Activated T-helper 2 cell treated with anti-CD3 and anti-CD28 coated beads, Interferon-gamma antibody, Interleukin-2, Interleukin-4, amounts not matched to agents 10 μg/mL and 5 μg/mL and 100 μg/mL, durations not matched to agents 14 hours and 24 hours and 36 hours (primary cell): Measurements from ENCODE around the gene LPAR5. TPM values are rescaled to one million over a fixed set of nuclear protein-coding genes. Genes with fewer than 3 reads are reported as not detected.

ENCODE experiments used
- DNase-seq: peaks from one replicate; pipeline ENCODE4 v3.0.0; 2021; ENCODE audit warnings: low spot score
- H3K27ac Mint-ChIP-seq: one replicate; pipeline ENCODE4 v1.8.0; 2021; ENCODE audit warnings: mixed read lengths
- H3K27me3 Mint-ChIP-seq: one replicate; pipeline ENCODE4 v1.8.0; 2021; ENCODE audit warnings: low read depth, mixed read lengths
- H3K36me3 Mint-ChIP-seq: one replicate; pipeline ENCODE4 v1.8.0; 2021; ENCODE audit warnings: low read depth, mixed read lengths
- H3K4me1 Mint-ChIP-seq: one replicate; pipeline ENCODE4 v1.8.0; 2021; ENCODE audit warnings: low read depth, mixed read lengths
- H3K4me3 Mint-ChIP-seq: one replicate; pipeline ENCODE4 v1.8.0; 2021; ENCODE audit warnings: low read depth, mild to moderate bottlenecking, moderate library complexity, mixed read lengths
- H3K9me3 Mint-ChIP-seq: one replicate; pipeline ENCODE4 v1.8.0; 2021; ENCODE audit warnings: mixed read lengths
- intact Hi-C: fragments of 100-400 bp; cut with micrococcal nuclease; formaldehyde crosslinking; loops from one replicate; pipeline ENCODE4 v1.15.1; 2023
- total RNA-seq: library from RNA; stranded (reverse); gene quantifications from 2 replicates; pipeline ENCODE4 v1.2.3, GENCODE V29; 2022

LPAR5 gene
- total RNA-seq, 1 donor from 2014 or later = 3.6 TPM

DNA sequence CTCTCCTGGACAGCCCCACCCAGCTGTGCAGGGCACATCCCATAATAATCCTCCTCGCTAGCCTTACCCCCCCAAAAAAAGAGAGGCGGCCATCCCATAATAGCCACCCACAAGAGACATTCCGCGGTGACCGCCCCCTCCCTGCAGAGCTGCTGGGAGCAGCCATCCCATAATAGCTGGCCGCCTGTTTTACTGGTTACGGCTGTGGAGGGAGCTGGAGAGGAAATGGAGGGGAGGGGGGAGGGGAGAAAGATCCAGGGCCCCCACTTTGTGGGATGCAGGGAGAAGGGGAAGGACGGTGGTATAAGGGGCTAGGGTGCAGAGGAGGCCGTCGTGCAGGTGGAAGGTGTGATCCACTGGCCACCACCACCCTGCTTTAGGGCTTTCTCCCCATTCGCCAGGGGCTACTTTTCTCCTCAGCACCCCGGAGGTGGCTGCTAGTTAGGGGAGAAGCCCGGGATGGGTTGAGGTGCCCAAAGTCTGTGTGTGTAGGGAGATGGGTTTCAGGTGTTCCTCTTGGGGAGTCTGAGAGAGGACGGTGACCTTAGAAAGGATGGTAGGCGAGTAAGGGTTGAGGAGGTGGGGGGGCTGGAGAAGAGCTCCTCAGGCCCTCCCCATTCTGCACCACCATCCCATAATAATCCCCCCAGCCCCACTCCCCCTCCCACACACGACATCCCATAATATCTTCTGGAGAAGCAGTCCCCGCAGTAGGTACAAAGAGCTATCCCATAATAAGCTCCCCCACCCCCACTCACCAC, 22.6 kb downstream of the LPAR5 start:
- H3K4me1 Mint-ChIP-seq = peaks cover 29% of the 10 kb centered on the region
- intact Hi-C loops = no loop called here
- no peaks in the 10 kb centered on the region for H3K9me3 Mint-ChIP-seq
- no peak overlapping the region for H3K4me3 Mint-ChIP-seq
- DNase-seq = peak; percentile 31
- no peaks in the 10 kb centered on the region for H3K27me3 Mint-ChIP-seq
- H3K36me3 Mint-ChIP-seq = no peaks in the 10 kb centered on the region
- H3K27ac Mint-ChIP-seq = no peak overlapping the region

GRCh38 chr12:6612652-6613014, 23.1 kb downstream of the LPAR5 start:
- intact Hi-C loops = no loop called here
- Mint-ChIP-seq H3K27ac (peak overlapping the region; percentile 17), H3K36me3 (no peaks in the 10 kb centered on the region), H3K4me1 (peaks cover 27% of the 10 kb centered on the region), H3K4me3 (peak overlapping the region; percentile 40), H3K27me3 (no peaks in the 10 kb centered on the region), H3K9me3 (no peaks in the 10 kb centered on the region)
- DNase-seq = no peak

- H3K36me3 Mint-ChIP-seq = no peaks in the 10 kb centered on the region
- DNase-seq = no peak
- H3K4me3 Mint-ChIP-seq = peak overlapping the region; percentile 40
- H3K27ac Mint-ChIP-seq = peak overlapping the region; percentile 17
- no peaks in the 10 kb centered on the region for H3K9me3 Mint-ChIP-seq
- H3K27me3 Mint-ChIP-seq = no peaks in the 10 kb centered on the region
- intact Hi-C loops = no loop called here
- peaks cover 27% of the 10 kb centered on the region for H3K4me1 Mint-ChIP-seq
Observed at GRCh38 chr12:6612247-6612646, 23.5 kb downstream of the LPAR5 start.

DNA sequence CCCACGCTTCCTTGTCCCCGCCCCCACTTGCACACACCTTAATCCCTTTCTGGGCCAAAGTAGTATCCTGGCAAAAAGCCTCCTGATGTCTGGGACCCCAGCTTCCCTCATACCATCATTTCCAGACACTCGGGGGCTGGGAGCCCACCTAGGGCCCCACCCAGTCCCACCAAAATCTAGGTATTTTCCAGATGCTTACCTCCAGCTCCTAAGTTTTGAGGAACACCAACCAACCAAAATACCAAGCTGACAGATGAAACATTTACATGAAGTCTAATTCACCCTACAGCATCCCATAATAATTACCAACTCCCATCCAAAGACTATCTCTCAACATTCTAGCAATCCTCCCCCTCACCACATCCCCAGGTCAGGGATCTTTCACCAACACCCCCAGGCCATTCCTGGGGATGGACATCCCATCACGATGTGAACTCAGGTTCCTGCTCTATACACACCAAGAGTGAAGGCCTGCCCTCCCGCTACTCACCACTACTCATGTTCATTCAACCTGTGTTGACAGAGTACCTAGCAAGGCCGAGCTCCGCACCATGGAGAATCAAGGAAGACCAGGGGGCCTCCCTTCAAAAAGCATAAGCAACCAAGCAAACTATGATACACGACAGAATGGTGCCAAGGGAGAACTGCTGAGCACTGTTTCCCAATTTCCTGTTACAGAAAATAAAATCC, 27.0 kb downstream of the LPAR5 start:
- no peak overlapping the region for H3K27ac Mint-ChIP-seq
- H3K27me3 Mint-ChIP-seq = no peaks in the 10 kb centered on the region
- DNase-seq = no peak
- peaks cover 22% of the 10 kb centered on the region for H3K36me3 Mint-ChIP-seq
- no peak overlapping the region for H3K4me3 Mint-ChIP-seq
- H3K9me3 Mint-ChIP-seq = no peaks in the 10 kb centered on the region
- intact Hi-C loops = loop anchor here (5.0 kb wide), 2 partner anchors 174 to 219 kb away; partner anchors contain the start of gene P3H3
- peaks cover 42% of the 10 kb centered on the region for H3K4me1 Mint-ChIP-seq

GRCh38 chr12:6607751-6608591, 27.8 kb downstream of the LPAR5 start:
- H3K27me3 Mint-ChIP-seq = no peaks in the 10 kb centered on the region
- H3K36me3 Mint-ChIP-seq = peaks cover 29% of the 10 kb centered on the region
- DNase-seq = peak; percentile 69
- intact Hi-C loops = loop anchor here (1.0 to 5.0 kb wide), 7 partner anchors 33 to 219 kb away; partner anchors contain the start of genes ING4, MRPL51, P3H3 and ZNF384
- no peak overlapping the region for H3K27ac Mint-ChIP-seq
- no peaks in the 10 kb centered on the region for H3K9me3 Mint-ChIP-seq
- H3K4me1 Mint-ChIP-seq = peaks cover 45% of the 10 kb centered on the region
- no peak overlapping the region for H3K4me3 Mint-ChIP-seq

GRCh38 chr12:6606331-6607131, 29.2 kb downstream of the LPAR5 start:
- intact Hi-C loops = loop anchor here (1.0 to 5.0 kb wide), 7 partner anchors 32 to 221 kb away; partner anchors contain the start of genes ING4, MRPL51, P3H3 and ZNF384
- Mint-ChIP-seq H3K36me3 (peaks cover 44% of the 10 kb centered on the region), H3K27me3 (no peaks in the 10 kb centered on the region), H3K4me1 (peaks cover 40% of the 10 kb centered on the region), H3K27ac (peak overlapping the region; percentile 82), H3K9me3 (no peaks in the 10 kb centered on the region), H3K4me3 (no peak overlapping the region)
- peak; percentile 32 for DNase-seq

DNA sequence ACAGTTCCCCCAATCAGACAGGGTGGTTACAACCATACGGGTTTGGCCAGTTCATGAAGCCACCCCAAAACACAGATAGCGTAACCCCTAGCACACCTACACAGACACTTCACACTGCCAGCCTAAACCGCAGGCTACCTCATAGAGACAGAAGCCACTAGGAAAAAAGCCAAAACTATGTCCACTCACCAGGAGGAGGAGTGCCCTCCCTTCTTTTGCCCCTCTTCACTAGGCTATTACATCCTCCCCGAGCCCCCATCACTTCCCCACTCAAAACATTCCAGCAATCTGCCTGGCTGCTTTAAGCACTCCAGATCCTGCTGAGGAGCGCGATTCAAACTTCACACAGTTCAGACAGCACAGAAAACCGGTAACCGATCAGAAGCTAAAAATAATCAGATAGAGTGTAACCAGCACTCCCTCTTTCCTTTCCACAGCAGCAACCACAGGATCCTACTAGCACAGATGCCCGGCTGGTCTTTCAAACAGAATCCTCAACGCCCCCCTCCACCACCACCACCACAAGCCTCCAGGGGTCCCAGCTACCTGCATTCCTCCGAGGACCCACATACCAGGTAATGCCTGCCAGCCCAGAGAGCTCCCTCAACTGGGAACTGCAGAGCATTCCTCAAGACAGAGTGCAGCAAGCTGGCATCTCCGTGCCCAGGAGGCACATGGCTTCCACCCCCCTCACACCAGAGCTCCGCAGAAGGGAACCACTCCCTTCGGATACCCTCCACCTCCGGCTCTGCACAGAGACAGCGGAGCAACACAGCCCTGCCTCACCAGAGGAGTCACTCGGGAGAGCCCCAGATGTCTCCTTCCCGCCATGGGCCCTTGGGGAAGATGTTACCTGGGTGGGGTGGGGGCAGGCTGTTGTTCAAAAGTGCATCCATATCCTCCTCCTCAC, 30.1 kb downstream of the LPAR5 start:
- intact Hi-C loops = loop anchor here (1.0 to 5.0 kb wide), 6 partner anchors 31 to 222 kb away; partner anchors contain the start of genes COPS7A, P3H3 and ZNF384
- Mint-ChIP-seq H3K9me3 (no peaks in the 10 kb centered on the region), H3K36me3 (peaks cover 52% of the 10 kb centered on the region), H3K4me1 (peaks cover 34% of the 10 kb centered on the region), H3K4me3 (no peak overlapping the region), H3K27ac (peak overlapping the region; percentile 82), H3K27me3 (no peaks in the 10 kb centered on the region)
- peak; percentile 30 for DNase-seq

- intact Hi-C loops = loop anchor here (1.0 to 5.0 kb wide), 3 partner anchors 120 to 223 kb away; partner anchors contain the start of genes COPS7A and P3H3
Observed at GRCh38 chr12:6604259-6605029, 31.3 kb downstream of the LPAR5 start.

GRCh38 chr12:6603095-6603567, 32.6 kb downstream of the LPAR5 start:
- peak overlapping the region; percentile 74 for H3K27ac Mint-ChIP-seq
- H3K4me3 Mint-ChIP-seq = peak overlapping the region; percentile 71
- peaks cover 34% of the 10 kb centered on the region for H3K4me1 Mint-ChIP-seq
- DNase-seq = no peak
- no peaks in the 10 kb centered on the region for H3K27me3 Mint-ChIP-seq
- H3K9me3 Mint-ChIP-seq = no peaks in the 10 kb centered on the region
- H3K36me3 Mint-ChIP-seq = peaks cover 75% of the 10 kb centered on the region
- intact Hi-C loops = no loop called here

More at GRCh38 chr12:6604259-6605029, 31.3 kb downstream of the LPAR5 start:
- H3K4me1 Mint-ChIP-seq = peaks cover 34% of the 10 kb centered on the region
- no peak overlapping the region for H3K4me3 Mint-ChIP-seq
- no peaks in the 10 kb centered on the region for H3K9me3 Mint-ChIP-seq
- no peaks in the 10 kb centered on the region for H3K27me3 Mint-ChIP-seq
- DNase-seq = no peak
- peaks cover 65% of the 10 kb centered on the region for H3K36me3 Mint-ChIP-seq
- H3K27ac Mint-ChIP-seq = peak overlapping the region; percentile 82

GRCh38 chr12:6602526-6602925, 33.2 kb downstream of the LPAR5 start:
- intact Hi-C loops = no loop called here
- H3K36me3 Mint-ChIP-seq = peaks cover 81% of the 10 kb centered on the region
- H3K4me1 Mint-ChIP-seq = peaks cover 34% of the 10 kb centered on the region
- no peak for DNase-seq
- no peaks in the 10 kb centered on the region for H3K27me3 Mint-ChIP-seq
- H3K9me3 Mint-ChIP-seq = no peaks in the 10 kb centered on the region
- H3K27ac Mint-ChIP-seq = no peak overlapping the region
- H3K4me3 Mint-ChIP-seq = no peak overlapping the region
